Thyroid gland (tissue), 4 donors: Measurements from ENCODE around the gene P3H3. TPM values are rescaled to one million over a fixed set of nuclear protein-coding genes. Genes with fewer than 3 reads are reported as not detected.
"Not testable (repeated sequence)": the region's sequence is repeated elsewhere in the genome, so short reads cannot be mapped to it uniquely, and the experiment has no call there.

Source experiments
- DNase-seq, 2 donors: peaks; one replicate each; pipeline ENCODE4 v3.0.0-alpha.2; 2019
- H3K27ac ChIP-seq, 3 donors: fragments of 200-600 bp; sonication (generic); 1 replicate in 2 of 3; 2 replicates in 1 of 3; pipeline ENCODE4 v1.5.1; 2016 to 2019; ENCODE audit warnings: mild to moderate bottlenecking in 1 of 3, moderate library complexity in 1 of 3
- H3K27me3 ChIP-seq: fragments of 200-600 bp; sonication (generic); one replicate; pipeline ENCODE4 v1.5.1; 2019
- H3K36me3 ChIP-seq, 2 donors: fragments of 200-600 bp; sonication (generic); one replicate each; pipeline ENCODE4 v1.5.1; 2016 to 2019
- H3K4me1 ChIP-seq, 2 donors: fragments of 200-600 bp; sonication (generic); one replicate each; pipeline ENCODE4 v1.5.1; 2017 to 2019
- H3K4me3 ChIP-seq, 3 donors: fragments of 200-600 bp; sonication (generic); replicated peaks in 1 of 3; 1 replicate in 2 of 3; 2 replicates in 1 of 3; pipeline ENCODE4 v1.5.1; 2016; ENCODE audit warnings: mild to moderate bottlenecking in 1 of 3
- H3K9me3 ChIP-seq: fragments of 200-600 bp; sonication (generic); one replicate; pipeline ENCODE4 v1.5.1; 2017
- POLR2A ChIP-seq, 2 donors: fragments of 450-650 bp; IDR thresholded peaks; one replicate each; pipeline ENCODE4 v1.6.1; 2017; ENCODE audit warnings: antibody characterized with exemption in 2 of 2, mild to moderate bottlenecking in 2 of 2, moderate library complexity in 1 of 2
- WGBS, 2 donors: methylation state at CpG; one replicate each; pipeline ENCODE4 v1.1.5; 2017; 5-methylcytosine and 5-hydroxymethylcytosine counted together
- intact Hi-C: fragments of 100-400 bp; cut with DNase I; formaldehyde crosslinking; loops from one replicate; pipeline ENCODE4 v1.15.1; 2023
- total RNA-seq, 4 donors: library from RNA; depleted of rRNA; stranded (reverse); fragments of >200 nt; gene quantifications; one replicate each; pipeline ENCODE4 v1.2.3, GENCODE V29; 2016
- TF ChIP-seq, protein P1 (sequence below), 6 experiments: fragments of 200-600 bp in 3 of 6; fragments of 450-650 bp in 3 of 6; sonication (generic) in 3 of 6; IDR thresholded peaks; one replicate each; pipeline ENCODE4 v1.5.1; 2016 to 2019; ENCODE audit warnings: antibody characterized with exemption in 6 of 6, mild to moderate bottlenecking in 2 of 6, inconsistent platforms in 1 of 6, moderate library complexity in 1 of 6

Gene P3H3
- total RNA-seq, 4 donors from 2014 or later, result 13.6 to 27.9 (median 20.3) TPM

DNA sequence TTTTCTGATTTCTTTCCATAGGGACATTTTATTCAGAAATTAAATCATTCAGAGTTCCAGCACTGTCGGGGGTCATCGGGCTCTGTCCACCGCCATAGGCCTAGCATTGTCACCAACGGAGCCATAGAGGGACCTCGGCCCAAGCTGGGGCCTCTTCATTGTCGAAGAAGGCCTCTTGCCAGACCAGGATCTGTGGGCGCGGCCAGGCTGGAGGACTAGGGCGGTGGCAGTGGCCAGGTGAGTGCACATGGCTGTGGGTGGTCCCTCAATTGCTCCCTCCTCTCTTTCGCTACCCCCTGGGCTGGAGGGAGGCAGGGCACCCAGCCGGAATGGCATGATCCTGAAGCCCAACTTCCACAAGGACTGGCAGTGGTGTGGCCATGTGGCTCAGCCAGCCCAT, 55.5 kb downstream of the P3H3 start:
- peaks cover 0 to 10% of the 10 kb centered on the region in 2 donors for H3K36me3 ChIP-seq
- H3K4me3 ChIP-seq, result no peak overlapping the region
- WGBS, 2 donors, result 96 to 97% methylated on average over 9 to 11 of the region's 11 CpGs
- DNase-seq, result no peak
- peaks cover 0 to 7% of the 10 kb centered on the region in 2 donors for H3K4me1 ChIP-seq
- H3K27ac ChIP-seq, result no peak overlapping the region
- no peak for TF ChIP-seq POLR2A (IDR thresholded peaks at IDR 0.05)
- TF ChIP-seq, protein P1, sequence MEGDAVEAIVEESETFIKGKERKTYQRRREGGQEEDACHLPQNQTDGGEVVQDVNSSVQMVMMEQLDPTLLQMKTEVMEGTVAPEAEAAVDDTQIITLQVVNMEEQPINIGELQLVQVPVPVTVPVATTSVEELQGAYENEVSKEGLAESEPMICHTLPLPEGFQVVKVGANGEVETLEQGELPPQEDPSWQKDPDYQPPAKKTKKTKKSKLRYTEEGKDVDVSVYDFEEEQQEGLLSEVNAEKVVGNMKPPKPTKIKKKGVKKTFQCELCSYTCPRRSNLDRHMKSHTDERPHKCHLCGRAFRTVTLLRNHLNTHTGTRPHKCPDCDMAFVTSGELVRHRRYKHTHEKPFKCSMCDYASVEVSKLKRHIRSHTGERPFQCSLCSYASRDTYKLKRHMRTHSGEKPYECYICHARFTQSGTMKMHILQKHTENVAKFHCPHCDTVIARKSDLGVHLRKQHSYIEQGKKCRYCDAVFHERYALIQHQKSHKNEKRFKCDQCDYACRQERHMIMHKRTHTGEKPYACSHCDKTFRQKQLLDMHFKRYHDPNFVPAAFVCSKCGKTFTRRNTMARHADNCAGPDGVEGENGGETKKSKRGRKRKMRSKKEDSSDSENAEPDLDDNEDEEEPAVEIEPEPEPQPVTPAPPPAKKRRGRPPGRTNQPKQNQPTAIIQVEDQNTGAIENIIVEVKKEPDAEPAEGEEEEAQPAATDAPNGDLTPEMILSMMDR (IDR thresholded peaks at IDR 0.05), result no peak
- H3K27me3 ChIP-seq, result no peaks in the 10 kb centered on the region
- intact Hi-C loops, result no loop called here
- H3K9me3 ChIP-seq, result no peaks in the 10 kb centered on the region

- no peak overlapping the region for H3K27ac ChIP-seq
- TF ChIP-seq POLR2A (IDR thresholded peaks at IDR 0.05), result no peak
- TF ChIP-seq, protein P1 (IDR thresholded peaks at IDR 0.05), result no peak
- peaks cover 0 to 10% of the 10 kb centered on the region in 2 donors for H3K36me3 ChIP-seq
- 81 to 87% methylated on average over 22 of the region's 22 CpGs for WGBS, 2 donors
- DNase-seq, result no peak
- no peak overlapping the region for H3K4me3 ChIP-seq
- H3K9me3 ChIP-seq, result no peaks in the 10 kb centered on the region
- H3K4me1 ChIP-seq, result peaks cover 0 to 7% of the 10 kb centered on the region in 2 donors
- H3K27me3 ChIP-seq, result no peaks in the 10 kb centered on the region
- intact Hi-C loops, result no loop called here
Observed at GRCh38 chr12:6884539-6884938, 56.3 kb downstream of the P3H3 start.

GRCh38 chr12:6886206-6886999, 58.2 kb downstream of the P3H3 start:
- Histone ChIP-seq H3K4me1 (peaks cover 1 to 15% of the 10 kb centered on the region in 2 donors), H3K27ac (peak overlapping the region in 1 of 3 donors; percentile 45)
- H3K36me3 ChIP-seq, H3K4me3 ChIP-seq, H3K27me3 ChIP-seq, intact Hi-C loops, DNase-seq, H3K9me3 ChIP-seq: not testable (repeated sequence)
- 62 to 68% methylated on average over 12 of the region's 15 CpGs for WGBS, 2 donors

- peaks cover 0 to 10% of the 10 kb centered on the region in 2 donors for H3K36me3 ChIP-seq
- no peaks in the 10 kb centered on the region for H3K27me3 ChIP-seq
- peak overlapping the region in 1 of 3 donors; percentile 45 for H3K27ac ChIP-seq
- no peak overlapping the region for H3K4me3 ChIP-seq
- intact Hi-C loops, result no loop called here
- peaks cover 6 to 23% of the 10 kb centered on the region in 2 donors for H3K4me1 ChIP-seq
- H3K9me3 ChIP-seq, result no peaks in the 10 kb centered on the region
- TF ChIP-seq, protein P1 (IDR thresholded peaks at IDR 0.05), result no peak
- TF ChIP-seq POLR2A (IDR thresholded peaks at IDR 0.05), result no peak
- WGBS, 2 donors, result 86 to 92% methylated on average over 8 of the region's 8 CpGs
- no peak for DNase-seq
Observed at GRCh38 chr12:6887460-6887859, 59.3 kb downstream of the P3H3 start.

GRCh38 chr12:6888360-6888759, 60.2 kb downstream of the P3H3 start:
- Histone ChIP-seq H3K36me3 (peaks cover 0 to 10% of the 10 kb centered on the region in 2 donors), H3K4me3 (no peak overlapping the region), H3K27me3 (no peaks in the 10 kb centered on the region), H3K27ac (no peak overlapping the region), H3K9me3 (no peaks in the 10 kb centered on the region), H3K4me1 (peaks cover 6 to 23% of the 10 kb centered on the region in 2 donors)
- no peak for DNase-seq
- 90 to 100% methylated on average over 2 of the region's 2 CpGs for WGBS, 2 donors
- no peak for TF ChIP-seq POLR2A (IDR thresholded peaks at IDR 0.05)
- TF ChIP-seq, protein P1 (IDR thresholded peaks at IDR 0.05), result no peak
- intact Hi-C loops, result no loop called here

- H3K4me1 ChIP-seq, result peaks cover 6 to 23% of the 10 kb centered on the region in 2 donors
- intact Hi-C loops, H3K4me3 ChIP-seq, H3K9me3 ChIP-seq, H3K36me3 ChIP-seq, DNase-seq, H3K27me3 ChIP-seq: not testable (repeated sequence)
- H3K27ac ChIP-seq, result peak overlapping the region in 1 of 3 donors; percentile 26
- 79 to 86% methylated on average over 7 of the region's 7 CpGs for WGBS, 2 donors
Observed at GRCh38 chr12:6888794-6889193, 60.6 kb downstream of the P3H3 start.
